HCT116 (cell line): Measurements from ENCODE around the gene LYST. TPM values are rescaled to one million over a fixed set of nuclear protein-coding genes. Genes with fewer than 3 reads are reported as not detected.
A peak's percentile ranks its signal among the peaks of the same experiment; 100 is the strongest.

Source experiments
- ATAC-seq: fragments of 200-7000 bp; cut with Tn5 transposase; 2 replicates; pipeline ENCODE4 v1.9.1; 2020; ENCODE audit warnings: mild to moderate bottlenecking, moderate library complexity
- BruUV-seq: library from RNA; stranded (reverse); fragments of 400-500 nt; replicated peaks from 2 replicates; lab custom pipeline; 2021; lab: Mats Ljungman, UMichigan
- CTCF ChIA-PET: fragments of 300-600 bp; sonication (Branson Sonifier 250); formaldehyde crosslinking; loops from one replicate; lab custom pipeline; 2021; ENCODE audit warnings: antibody characterized with exemption; lab: Charles Lee
- POLR2A ChIA-PET: fragments of 300-600, 350-600 bp; sonication (Branson Sonifier 250); formaldehyde crosslinking; loops from one replicate; lab custom pipeline; 2021; ENCODE audit warnings: antibody characterized with exemption; lab: Charles Lee
- RAD21 ChIA-PET, 2 experiments: fragments of 300-600 bp; sonication (Branson Sonifier 250); formaldehyde crosslinking; loops; one replicate each; lab custom pipeline; 2023; ENCODE audit warnings: low total read pairs in 2 of 2; ENCODE audit not compliant: uncharacterized antibody in 2 of 2, unreplicated experiment in 2 of 2, low non-redundant PET in 1 of 2; lab: Charles Lee
- DNase-seq: peaks from one replicate; pipeline ENCODE4 v3.0.0-alpha.2; 2010; ENCODE audit warnings: low read depth, low spot score
- H2AFZ ChIP-seq: fragments of 200-600 bp; shearing (Covaris generic), sonication (generic); 2 replicates; pipeline ENCODE4 v1.6.1; 2017; ENCODE audit warnings: low read depth, mixed run types, mixed read lengths, antibody characterized with exemption, low read length; ENCODE audit not compliant: poor library complexity, severe bottlenecking
- H3K27ac ChIP-seq: 2 replicates; pipeline ENCODE4 v1.5.1; 2012; ENCODE audit warnings: low read depth, low read length
- H3K27me3 ChIP-seq: fragments of 200-600 bp; sonication (generic); 2 replicates; pipeline ENCODE4 v1.6.1; 2016; ENCODE audit warnings: mixed run types, low read length, mixed read lengths; ENCODE audit not compliant: insufficient read depth
- H3K36me3 ChIP-seq, 2 experiments: fragments of 200-500 bp in 1 of 2; fragments of 200-600 bp in 1 of 2; sonication (Bioruptor generic) in 1 of 2; sonication (generic) in 1 of 2; 2 replicates each; pipeline versions ENCODE4 v1.5.1 to v1.6.1; 2014 to 2016; ENCODE audit warnings: low read length in 2 of 2, inconsistent platforms in 1 of 2, mixed read lengths in 1 of 2, mixed run types in 1 of 2; ENCODE audit not compliant: insufficient read depth in 2 of 2, control insufficient read depth in 1 of 2
- H3K4me1 ChIP-seq, 2 experiments: fragments of 200-600 bp in 1 of 2; sonication (generic) in 1 of 2; 2 replicates each; pipeline versions ENCODE4 v1.5.1 to v1.6.1; 2012 to 2017; ENCODE audit warnings: low read length in 2 of 2, inconsistent platforms in 1 of 2, mild to moderate bottlenecking in 1 of 2, mixed read lengths in 1 of 2, mixed run types in 1 of 2, moderate library complexity in 1 of 2; ENCODE audit not compliant: insufficient read depth in 2 of 2, control insufficient read depth in 1 of 2
- H3K4me2 ChIP-seq: fragments of 200-600 bp; sonication (generic); 2 replicates; pipeline ENCODE4 v1.6.1; 2017; ENCODE audit warnings: mixed run types, low read length, mixed read lengths
- H3K4me3 ChIP-seq, 2 experiments: fragments of 200-600 bp in 1 of 2; sonication (generic) in 1 of 2; replicated peaks in 1 of 2; 2 replicates each; pipeline ENCODE4 v1.5.1; 2011 to 2016; ENCODE audit warnings: low read length in 2 of 2, control low read depth in 1 of 2, low read depth in 1 of 2, mild to moderate bottlenecking in 1 of 2, mixed read lengths in 1 of 2, mixed run types in 1 of 2
- H3K79me2 ChIP-seq: fragments of 200-600 bp; sonication (generic); 2 replicates; pipeline ENCODE4 v1.6.1; 2017; ENCODE audit warnings: mild to moderate bottlenecking, mixed run types, low read length, moderate library complexity, mixed read lengths; ENCODE audit not compliant: insufficient read depth
- H3K9ac ChIP-seq: fragments of 200-600 bp; sonication (generic); 2 replicates; pipeline ENCODE4 v1.6.1; 2016; ENCODE audit warnings: low read length, mixed read lengths
- H3K9me2 ChIP-seq: fragments of 200-600 bp; sonication (generic), shearing (Covaris generic); 2 replicates; pipeline ENCODE4 v1.6.1; 2017; ENCODE audit warnings: mixed run types, mild to moderate bottlenecking, moderate library complexity; ENCODE audit not compliant: insufficient read depth
- H3K9me3 ChIP-seq, 2 experiments: fragments of 200-500 bp in 1 of 2; fragments of 200-600 bp in 1 of 2; sonication (Bioruptor generic) in 1 of 2; sonication (generic) in 1 of 2; 2 replicates each; pipeline ENCODE4 v1.6.1; 2014 to 2017; ENCODE audit warnings: low read length in 2 of 2, mixed read lengths in 2 of 2, inconsistent platforms in 1 of 2, low read depth in 1 of 2, mild to moderate bottlenecking in 1 of 2, mixed run types in 1 of 2, moderate library complexity in 1 of 2; ENCODE audit not compliant: control insufficient read depth in 1 of 2, insufficient read depth in 1 of 2
- H4K20me1 ChIP-seq: fragments of 200-600 bp; sonication (generic), shearing (Covaris generic); 2 replicates; pipeline ENCODE4 v1.6.1; 2017; ENCODE audit warnings: mixed run types, mild to moderate bottlenecking, moderate library complexity; ENCODE audit not compliant: insufficient read depth
- ATF3 ChIP-seq: IDR thresholded peaks from 2 replicates; pipeline ENCODE4 v1.6.1; 2012
- CBX3 ChIP-seq: IDR thresholded peaks from 2 replicates; pipeline ENCODE4 v1.6.1; 2012; ENCODE audit warnings: low read depth
- ELF1 ChIP-seq: IDR thresholded peaks from 2 replicates; pipeline ENCODE4 v1.6.1; 2012; ENCODE audit warnings: low read depth, borderline replicate concordance
- EZH2 ChIP-seq: fragments of 200-600 bp; sonication (generic); IDR thresholded peaks from 2 replicates; pipeline ENCODE4 v1.6.1; 2017; ENCODE audit warnings: antibody characterized with exemption, mixed run types
- EZH2phosphoT487 ChIP-seq: fragments of 200-600 bp; IDR thresholded peaks from 2 replicates; pipeline ENCODE4 v1.6.1; 2018; ENCODE audit warnings: antibody characterized with exemption, borderline replicate concordance
- FOSL1 ChIP-seq: IDR thresholded peaks from 2 replicates; pipeline ENCODE4 v1.6.1; 2012; ENCODE audit warnings: low read depth
- JUND ChIP-seq: IDR thresholded peaks from 2 replicates; pipeline ENCODE4 v1.6.1; 2012
- POLR2A ChIP-seq: IDR thresholded peaks from 2 replicates; pipeline ENCODE4 v1.7.0; 2011; ENCODE audit warnings: borderline replicate concordance; ENCODE audit not compliant: insufficient read depth, insufficient read length; ENCODE audit errors: extremely low read depth
- RAD21 ChIP-seq: IDR thresholded peaks from 2 replicates; pipeline ENCODE4 v1.6.1; 2012; ENCODE audit warnings: low read depth, mild to moderate bottlenecking
- SIN3A ChIP-seq: IDR thresholded peaks from 2 replicates; pipeline ENCODE4 v1.6.1; 2012; ENCODE audit warnings: low read depth
- TCF7L2 ChIP-seq: IDR thresholded peaks from 2 replicates; pipeline ENCODE4 v1.7.0; 2011; ENCODE audit warnings: borderline replicate concordance, inconsistent platforms; ENCODE audit not compliant: insufficient read depth, insufficient read length; ENCODE audit errors: extremely low read depth
- YY1 ChIP-seq: IDR thresholded peaks from 2 replicates; pipeline ENCODE4 v1.6.1; 2011; ENCODE audit warnings: low read length, low read depth, moderate library complexity, mild to moderate bottlenecking; ENCODE audit not compliant: insufficient replicate concordance; ENCODE audit errors: extremely low read depth
- ZBTB33 ChIP-seq: IDR thresholded peaks from 2 replicates; pipeline ENCODE4 v1.6.1; 2011; ENCODE audit warnings: mild to moderate bottlenecking, low read length, moderate library complexity; ENCODE audit not compliant: insufficient replicate concordance; ENCODE audit errors: extremely low read depth
- ZFX ChIP-seq: fragments of 450-650 bp; IDR thresholded peaks from 2 replicates; pipeline ENCODE4 v1.6.1; 2017
- ZNF274 ChIP-seq: fragments of 200-500 bp; sonication (Bioruptor generic); IDR thresholded peaks from 2 replicates; pipeline ENCODE4 v1.6.1; 2014; ENCODE audit warnings: mild to moderate bottlenecking, low read depth, low read length, inconsistent platforms
- intact Hi-C: fragments of 100-400 bp; cut with micrococcal nuclease; formaldehyde crosslinking; loops from 2 replicates; pipeline ENCODE4 v1.10.0; 2022
- total RNA-seq: library from RNA; stranded (reverse); gene quantifications from one replicate; pipeline ENCODE4 v1.2.1, GENCODE V29; 2021; ENCODE audit not compliant: unreplicated experiment
- TF ChIP-seq, protein P1 (sequence below): IDR thresholded peaks from 2 replicates; pipeline ENCODE4 v1.6.1; 2012; ENCODE audit warnings: low read depth
- TF ChIP-seq, protein P2 (sequence below): IDR thresholded peaks from 2 replicates; pipeline ENCODE4 v1.6.1; 2012

The LYST gene
- total RNA-seq, 1 experiment from 2014 or later, result 6.6 TPM

- RAD21 ChIA-PET, result no interaction called here
- H3K79me2 ChIP-seq, result no peaks in the 10 kb centered on the region
- H3K4me3 ChIP-seq, result peak overlapping the region in 1 of 2 experiments; percentile 54; a peak in 1 of 4 replicates
- CTCF ChIA-PET, result interaction anchor here (0.6 kb wide), 1 partner anchor 45 kb away, joined by 3 read pairs; no protein-coding TSS in a partner anchor
- H3K27ac ChIP-seq, result peak overlapping the region; percentile 49
- DNase-seq, result no peak
- peak overlapping the region; percentile 92 for H2AFZ ChIP-seq
- H3K36me3 ChIP-seq, result no peaks in the 10 kb centered on the region
- no TSS peak for BruUV-seq
- H3K9me3 ChIP-seq, result no peaks in the 10 kb centered on the region
- H3K9ac ChIP-seq, result peak overlapping the region; percentile 58; the same call in 1 of the 2 replicates
- H4K20me1 ChIP-seq, result no peaks in the 10 kb centered on the region
- ATAC-seq, result no peak; the same call in 1 of the 2 replicates
- no peak for TF ChIP-seq CBX3
- TF ChIP-seq ZNF274, result no peak
- TF ChIP-seq ZFX, result no peak
- no peak for TF ChIP-seq EZH2
- TF ChIP-seq POLR2A, result no peak
- no peak for TF ChIP-seq TCF7L2
- TF ChIP-seq SIN3A, result no peak
- TF ChIP-seq ATF3, result no peak
- no peak for TF ChIP-seq FOSL1
- no peak for TF ChIP-seq RAD21
- no peak for TF ChIP-seq ZBTB33
- TF ChIP-seq, protein P1, sequence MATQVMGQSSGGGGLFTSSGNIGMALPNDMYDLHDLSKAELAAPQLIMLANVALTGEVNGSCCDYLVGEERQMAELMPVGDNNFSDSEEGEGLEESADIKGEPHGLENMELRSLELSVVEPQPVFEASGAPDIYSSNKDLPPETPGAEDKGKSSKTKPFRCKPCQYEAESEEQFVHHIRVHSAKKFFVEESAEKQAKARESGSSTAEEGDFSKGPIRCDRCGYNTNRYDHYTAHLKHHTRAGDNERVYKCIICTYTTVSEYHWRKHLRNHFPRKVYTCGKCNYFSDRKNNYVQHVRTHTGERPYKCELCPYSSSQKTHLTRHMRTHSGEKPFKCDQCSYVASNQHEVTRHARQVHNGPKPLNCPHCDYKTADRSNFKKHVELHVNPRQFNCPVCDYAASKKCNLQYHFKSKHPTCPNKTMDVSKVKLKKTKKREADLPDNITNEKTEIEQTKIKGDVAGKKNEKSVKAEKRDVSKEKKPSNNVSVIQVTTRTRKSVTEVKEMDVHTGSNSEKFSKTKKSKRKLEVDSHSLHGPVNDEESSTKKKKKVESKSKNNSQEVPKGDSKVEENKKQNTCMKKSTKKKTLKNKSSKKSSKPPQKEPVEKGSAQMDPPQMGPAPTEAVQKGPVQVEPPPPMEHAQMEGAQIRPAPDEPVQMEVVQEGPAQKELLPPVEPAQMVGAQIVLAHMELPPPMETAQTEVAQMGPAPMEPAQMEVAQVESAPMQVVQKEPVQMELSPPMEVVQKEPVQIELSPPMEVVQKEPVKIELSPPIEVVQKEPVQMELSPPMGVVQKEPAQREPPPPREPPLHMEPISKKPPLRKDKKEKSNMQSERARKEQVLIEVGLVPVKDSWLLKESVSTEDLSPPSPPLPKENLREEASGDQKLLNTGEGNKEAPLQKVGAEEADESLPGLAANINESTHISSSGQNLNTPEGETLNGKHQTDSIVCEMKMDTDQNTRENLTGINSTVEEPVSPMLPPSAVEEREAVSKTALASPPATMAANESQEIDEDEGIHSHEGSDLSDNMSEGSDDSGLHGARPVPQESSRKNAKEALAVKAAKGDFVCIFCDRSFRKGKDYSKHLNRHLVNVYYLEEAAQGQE, result no peak
- no peak for TF ChIP-seq YY1
- no peak for TF ChIP-seq EZH2phosphoT487
- TF ChIP-seq, protein P2, sequence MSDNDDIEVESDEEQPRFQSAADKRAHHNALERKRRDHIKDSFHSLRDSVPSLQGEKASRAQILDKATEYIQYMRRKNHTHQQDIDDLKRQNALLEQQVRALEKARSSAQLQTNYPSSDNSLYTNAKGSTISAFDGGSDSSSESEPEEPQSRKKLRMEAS, result no peak
- no peak for TF ChIP-seq JUND
- no peak for TF ChIP-seq ELF1
- H3K27me3 ChIP-seq, result no peaks in the 10 kb centered on the region
- no peaks in the 10 kb centered on the region for H3K9me2 ChIP-seq
- H3K4me2 ChIP-seq, result peak overlapping the region; percentile 84
- intact Hi-C loops, result no loop called here
- POLR2A ChIA-PET, result no interaction called here
- peaks cover 27 to 39% of the 10 kb centered on the region in 2 experiments for H3K4me1 ChIP-seq
Observed at GRCh38 chr1:235642943-235643371, 223.7 kb downstream of the LYST start.
